Lung (tissue), 12 donors: ENCODE results near the gene NSUN4. TPM values are rescaled to one million over a fixed set of nuclear protein-coding genes. Genes with fewer than 3 reads are reported as not detected.
"Not testable (repeated sequence)": the region's sequence is repeated elsewhere in the genome, so short reads cannot be mapped to it uniquely, and the experiment has no call there.

Experiments used
- ATAC-seq: fragments of 200-7000 bp; cut with Tn5 transposase; one replicate; pipeline ENCODE4 v1.9.1; 2020; ENCODE audit warnings: moderate number of reproducible peaks; ENCODE audit not compliant: insufficient read depth, low FRiP score
- DNase-seq, 3 donors: peaks; one replicate each; pipeline ENCODE4 v3.0.0-alpha.2; 2013 to 2017
- H3K27ac ChIP-seq, 2 donors: one replicate each; pipeline ENCODE4 v1.5.1; 2013; ENCODE audit warnings: mild to moderate bottlenecking in 2 of 2, moderate library complexity in 2 of 2, control low read depth in 1 of 2, inconsistent platforms in 1 of 2, low read depth in 1 of 2, low read length in 1 of 2
- H3K27me3 ChIP-seq, 3 donors: one replicate each; pipeline ENCODE4 v1.5.1; 2013; ENCODE audit warnings: low read length in 2 of 3; ENCODE audit not compliant: control insufficient read depth in 3 of 3, insufficient read depth in 3 of 3
- H3K36me3 ChIP-seq, 4 donors: one replicate each; pipeline ENCODE4 v1.5.1; 2013; ENCODE audit warnings: low read length in 4 of 4, mild to moderate bottlenecking in 1 of 4, moderate library complexity in 1 of 4; ENCODE audit not compliant: control insufficient read depth in 4 of 4, insufficient read depth in 4 of 4
- H3K4me1 ChIP-seq, 5 donors: one replicate each; pipeline ENCODE4 v1.5.1; 2013; ENCODE audit warnings: low read length in 5 of 5, mild to moderate bottlenecking in 2 of 5, moderate library complexity in 1 of 5; ENCODE audit not compliant: control insufficient read depth in 5 of 5, insufficient read depth in 5 of 5
- H3K4me3 ChIP-seq: one replicate; pipeline ENCODE4 v1.5.1; 2013; ENCODE audit warnings: mild to moderate bottlenecking, control low read depth, moderate library complexity
- H3K9ac ChIP-seq, 2 donors: one replicate each; pipeline ENCODE4 v1.5.1; 2013; ENCODE audit warnings: low read length in 2 of 2, control low read depth in 1 of 2; ENCODE audit not compliant: insufficient read depth in 1 of 2
- H3K9me3 ChIP-seq, 4 donors: one replicate each; pipeline ENCODE4 v1.5.1; 2013; ENCODE audit warnings: low read length in 3 of 4, mild to moderate bottlenecking in 1 of 4, moderate library complexity in 1 of 4; ENCODE audit not compliant: control insufficient read depth in 4 of 4, insufficient read depth in 3 of 4
- CTCF ChIP-seq: IDR thresholded peaks from 2 replicates; pipeline ENCODE4 v1.5.1; 2012; ENCODE audit warnings: mild to moderate bottlenecking; ENCODE audit errors: control extremely low read depth, extremely low read depth
- WGBS, 2 donors: extraction: QIAGEN DNeasy Blood & Tissue Kit; methylation state at CpG; one replicate each; pipeline ENCODE4 v1.1.7; 2013; 5-methylcytosine and 5-hydroxymethylcytosine counted together
- polyA plus RNA-seq, 2 donors: library from polyadenylated mRNA; stranded (reverse); fragments of 200-250 nt; gene quantifications; one replicate each; pipeline ENCODE4 v1.2.1, GENCODE V29; 2013
- total RNA-seq, 2 donors: library from RNA; depleted of rRNA in 1 of 2; stranded (reverse); fragments of >200 nt in 1 of 2; gene quantifications; one replicate each; pipeline ENCODE4 v1.2.1, GENCODE V29; 2014 to 2021
- donor health status: control.
- donor health status: control.
- donor health status: Bipolar disorder and iron deficiency.
- donor health status: healthy.
- donor health status: DM: yes; HTN: yes; CAD: no.

NSUN4 gene
- total and polyA plus RNA-seq, 4 donors: 11.2 to 29.3 (median 23.4) TPM

DNA sequence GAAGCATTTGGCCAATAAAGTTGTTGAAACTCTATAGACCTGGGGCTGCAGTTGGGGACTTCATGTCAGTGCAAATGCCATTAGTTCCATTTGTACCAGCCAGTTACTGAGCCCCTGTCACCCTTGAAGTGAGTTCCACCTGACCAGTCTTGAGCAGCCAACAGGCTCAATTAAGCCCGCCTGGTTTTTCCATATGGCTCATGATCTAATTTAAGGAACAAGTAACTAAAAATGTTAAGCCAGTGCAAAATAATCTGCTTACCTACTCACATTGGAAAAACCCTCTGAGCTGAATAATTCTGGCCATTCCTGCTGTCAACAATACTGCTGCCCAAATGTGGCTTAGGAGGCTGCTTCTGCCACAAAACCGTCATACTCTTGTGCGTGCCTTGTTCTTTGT, 21.6 kb downstream of the NSUN4 start:
- DNase-seq (no peak), ATAC-seq (no peak)
- Histone ChIP-seq H3K36me3 (peaks cover 15 to 44% (median 30%) of the 10 kb centered on the region in 4 donors), H3K4me1 (no peaks in the 10 kb centered on the region), H3K27ac (no peak overlapping the region), H3K27me3 (no peaks in the 10 kb centered on the region), H3K9ac (no peak overlapping the region), H3K9me3 (no peaks in the 10 kb centered on the region), H3K4me3 (no peak overlapping the region)
- WGBS, 2 donors: 92 to 94% methylated on average over 3 of the region's 3 CpGs
- TF ChIP-seq CTCF: no peak

GRCh38 chr1:46363121-46363520, 22.5 kb downstream of the NSUN4 start:
- no peak overlapping the region for H3K27ac ChIP-seq
- no peak overlapping the region for H3K9ac ChIP-seq
- no peak for TF ChIP-seq CTCF
- DNase-seq (no peak), ATAC-seq (no peak)
- no peaks in the 10 kb centered on the region for H3K4me1 ChIP-seq
- WGBS, 2 donors: 97 to 99% methylated on average over 5 of the region's 5 CpGs
- no peaks in the 10 kb centered on the region for H3K9me3 ChIP-seq
- no peaks in the 10 kb centered on the region for H3K27me3 ChIP-seq
- H3K4me3 ChIP-seq: no peak overlapping the region
- peaks cover 13 to 41% (median 28%) of the 10 kb centered on the region in 4 donors for H3K36me3 ChIP-seq

- DNase-seq (no peak), ATAC-seq (no peak)
- H3K9ac ChIP-seq: no peak overlapping the region
- peaks cover 14 to 43% (median 28%) of the 10 kb centered on the region in 4 donors for H3K36me3 ChIP-seq
- H3K4me3 ChIP-seq: no peak overlapping the region
- H3K27ac ChIP-seq: no peak overlapping the region
- no peaks in the 10 kb centered on the region for H3K4me1 ChIP-seq
- TF ChIP-seq CTCF: no peak
- no peaks in the 10 kb centered on the region for H3K9me3 ChIP-seq
- 87 to 89% methylated on average over 5 of the region's 5 CpGs for WGBS, 2 donors
- H3K27me3 ChIP-seq: no peaks in the 10 kb centered on the region
Measured at GRCh38 chr1:46364612-46365011, 24.0 kb downstream of the NSUN4 start.

- H3K9me3 ChIP-seq, H3K9ac ChIP-seq, ATAC-seq, H3K4me1 ChIP-seq, H3K27ac ChIP-seq, H3K4me3 ChIP-seq, H3K27me3 ChIP-seq, DNase-seq: not testable (repeated sequence)
- peaks cover 14 to 39% (median 26%) of the 10 kb centered on the region in 4 donors for H3K36me3 ChIP-seq
- 95 to 97% methylated on average over 8 of the region's 8 CpGs for WGBS, 2 donors
Measured at GRCh38 chr1:46365796-46366195, 25.2 kb downstream of the NSUN4 start.
